ENCODE measurements around the gene ABCC8.

- TF ChIP-seq CTCF (IDR thresholded peaks at IDR 0.05) (no peak), POLR2A (IDR thresholded peaks at IDR 0.05) (no peak), POLR2AphosphoS5 (IDR thresholded peaks at IDR 0.05) (no peak)
Observed at GRCh38 chr11:17469998-17470397, 6.6 kb downstream of the ABCC8 start.
